Measurements from ENCODE around the gene LRRC72. TPM values are rescaled to one million over a fixed set of nuclear protein-coding genes. Genes with fewer than 3 reads are reported as not detected.

Gene LRRC72
- total and polyA plus RNA-seq, 9 of the 15 experiments (the other 6 are each of a cell fraction or from before 2014, with no cell fraction given), result 0.10 TPM; not detected in 8

DNA sequence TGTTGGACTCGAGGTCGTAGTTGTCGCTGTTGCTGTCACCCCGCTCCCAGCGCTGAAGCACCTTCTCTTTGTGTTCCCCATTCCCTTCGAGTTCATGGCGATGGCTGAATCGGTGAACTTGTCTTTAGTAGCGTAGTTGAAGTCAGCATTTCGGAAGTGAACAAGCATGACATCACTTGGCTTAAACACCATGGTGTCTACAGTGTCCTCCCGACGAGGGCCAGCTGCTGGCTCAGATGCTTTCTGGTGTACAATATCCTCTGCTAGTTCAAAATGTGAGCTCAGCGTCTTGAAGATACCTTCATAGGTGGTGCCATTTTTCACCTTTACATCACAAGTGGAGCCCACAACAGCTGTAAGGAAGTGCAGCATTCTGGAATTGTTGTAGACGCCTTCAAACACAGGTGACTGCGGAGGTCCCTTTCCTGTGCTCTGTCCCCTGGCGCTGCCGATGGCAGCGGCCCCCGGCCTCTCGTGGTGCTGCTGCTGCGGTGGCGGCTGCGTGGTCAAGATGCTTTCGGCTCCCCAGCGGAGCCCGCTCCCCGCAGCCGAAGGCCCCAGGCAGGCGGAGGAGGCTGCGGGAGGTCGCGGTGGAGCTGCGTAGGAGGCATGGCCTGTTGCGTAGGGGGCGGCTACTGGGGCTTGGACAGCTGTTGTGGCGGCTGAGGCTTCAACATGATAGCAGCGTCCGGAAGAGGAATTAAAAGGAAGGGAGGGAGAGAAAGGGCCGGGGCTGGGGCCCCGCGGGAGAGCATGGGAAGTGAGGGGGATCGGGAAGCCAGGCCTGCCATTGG is 59.7 kb downstream of the LRRC72 start:
- Histone ChIP-seq H3K9me1 (ENCODE audit: control insufficient read depth, insufficient read depth, low read length) (no peaks in the 10 kb centered on the region), H4K20me1 (replicated peaks; ENCODE audit: control insufficient read depth, insufficient read depth, low read length) (no peaks in the 10 kb centered on the region), H3K4me1 (replicated peaks in 1 of 2; ENCODE audit: control insufficient read depth in 2 of 2, insufficient read depth in 2 of 2, low read length in 2 of 2) (peaks cover 6 to 11% of the 10 kb centered on the region in 2 experiments; a peak in 3 of 5 replicates), H3K9ac (ENCODE audit: insufficient read depth in 1 of 2, low read depth in 2 of 2, low read length in 2 of 2) (no peak overlapping the region), H3K4me2 (ENCODE audit: insufficient read depth, low read length) (no peak overlapping the region), H3K27me3 (ENCODE audit: control insufficient read depth in 2 of 2, insufficient read depth in 2 of 2, low read length in 2 of 2) (no peaks in the 10 kb centered on the region), H3K9me3 (replicated peaks; ENCODE audit: control insufficient read depth, insufficient read depth, low read depth, low read length) (no peaks in the 10 kb centered on the region), H3K79me2 (ENCODE audit: control insufficient read depth, insufficient read depth, low read length) (no peaks in the 10 kb centered on the region), H3K4me3 (no peak overlapping the region), H2AFZ (ENCODE audit: low read depth, low read length) (no peak overlapping the region), H3K27ac (ENCODE audit: extremely low read depth, low read depth, low read length) (no peak overlapping the region), H3K36me3 (ENCODE audit: control insufficient read depth, insufficient read depth, low read length) (no peaks in the 10 kb centered on the region)
- DNase-seq (ENCODE audit: extremely low read depth in 1 of 4, low spot score in 3 of 4) (no peak), ATAC-seq (no peak), FAIRE-seq (no peak)
- WGBS (ENCODE audit: insufficient coverage, low coverage, missing lambda C conversion rate), result 81% methylated on average over 22 of the region's 42 CpGs
- ChIA-PET CTCF (ENCODE audit: low intra/inter-chr PET ratio) (no interaction called here), POLR2A (interaction anchor here (1.2 kb wide), 1 partner anchor 12 kb away, joined by 4 read pairs; no protein-coding TSS in a partner anchor)
- in situ Hi-C loops (cut with MboI), result no loop called here
- intact Hi-C loops (cut with micrococcal nuclease), result no loop called here
- TF ChIP-seq CREB3 (tag; conservative IDR thresholded peaks at IDR 0.05; ENCODE audit: low read depth) (no peak), KLF16 (IDR thresholded peaks at IDR 0.05) (no peak), HNRNPLL (IDR thresholded peaks at IDR 0.05; ENCODE audit: low read depth, low read length, poor library complexity, severe bottlenecking) (no peak), ZBTB33 (CRISPR knock-in tag; IDR thresholded peaks at IDR 0.05) (peak; percentile 82), CSDE1 (IDR thresholded peaks at IDR 0.05) (no peak), CBX8 (IDR thresholded peaks at IDR 0.05; ENCODE audit: borderline replicate concordance, extremely low read depth, low read depth, low read length, poor library complexity, severe bottlenecking) (no peak)
- TF ChIP-seq, protein P1, sequence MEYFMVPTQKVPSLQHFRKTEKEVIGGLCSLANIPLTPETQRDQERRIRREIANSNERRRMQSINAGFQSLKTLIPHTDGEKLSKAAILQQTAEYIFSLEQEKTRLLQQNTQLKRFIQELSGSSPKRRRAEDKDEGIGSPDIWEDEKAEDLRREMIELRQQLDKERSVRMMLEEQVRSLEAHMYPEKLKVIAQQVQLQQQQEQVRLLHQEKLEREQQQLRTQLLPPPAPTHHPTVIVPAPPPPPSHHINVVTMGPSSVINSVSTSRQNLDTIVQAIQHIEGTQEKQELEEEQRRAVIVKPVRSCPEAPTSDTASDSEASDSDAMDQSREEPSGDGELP (CRISPR knock-in tag; IDR thresholded peaks at IDR 0.05; ENCODE audit: borderline replicate concordance), result peak; percentile 80; the same call in 1 of the 2 replicates
- BruUV-seq (replicated peaks), result no TSS peak
